ENCODE measurements around the gene SLC12A7. TPM values are rescaled to one million over a fixed set of nuclear protein-coding genes. Genes with fewer than 3 reads are reported as not detected.

SLC12A7 gene
- total and polyA plus RNA-seq, 7 experiments from 2014 or later = 6.4 to 101 (median 61.9) TPM

DNA sequence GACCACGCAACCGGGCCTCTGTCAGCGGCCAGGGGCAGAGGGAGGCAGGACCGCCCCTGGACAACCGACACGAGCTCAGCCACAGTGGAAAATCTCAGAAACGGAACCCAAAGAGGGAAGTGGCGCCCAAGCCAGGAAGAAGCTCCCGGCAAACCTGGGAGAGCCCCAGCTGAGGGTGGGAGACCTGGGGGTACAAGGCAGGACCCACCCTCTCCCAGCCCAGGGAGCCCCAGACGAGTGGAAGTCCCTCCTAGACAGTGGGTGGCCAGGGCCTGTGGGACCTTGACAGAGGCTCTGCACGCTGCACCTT is 3.0 kb downstream of the SLC12A7 start:
- Histone ChIP-seq H3K27me3 (ENCODE audit: control insufficient read depth in 2 of 2, insufficient read depth in 2 of 2, low read length in 2 of 2) (no peaks in the 10 kb centered on the region), H3K9me3 (ENCODE audit: control insufficient read depth in 2 of 3, low read length in 3 of 3) (no peaks in the 10 kb centered on the region), H3K4me1 (ENCODE audit: control insufficient read depth in 2 of 2, insufficient read depth in 2 of 2, low read length in 2 of 2) (peaks cover 27 to 56% of the 10 kb centered on the region in 2 donors), H3K36me3 (ENCODE audit: control insufficient read depth in 2 of 3, insufficient read depth in 3 of 3, low read length in 3 of 3) (peaks cover 0 to 7% (median 0%) of the 10 kb centered on the region in 3 experiments), H3K27ac (ENCODE audit: low read depth, low read length) (no peak overlapping the region), H3K4me3 (ENCODE audit: low read length) (no peak overlapping the region)
- DNase-seq (no peak), ATAC-seq (no peak)
- CTCF ChIA-PET = no interaction called here
- POLR2A ChIA-PET = interaction anchor here (0.6 kb wide), 1 partner anchor 234 kb away, joined by 3 read pairs; no protein-coding TSS in a partner anchor
- H3K4me3 Mint-ChIP-seq = peak overlapping the region in 8 of 10 donors; percentile 53 to 91 (median 82)
- H3K27me3 Mint-ChIP-seq = no peaks in the 10 kb centered on the region
- peaks cover 0 to 18% (median 0%) of the 10 kb centered on the region in 5 donors for H3K36me3 Mint-ChIP-seq
- H3K9me3 Mint-ChIP-seq = peaks cover 0 to 4% (median 0%) of the 10 kb centered on the region in 11 donors
- H3K27ac Mint-ChIP-seq = peak overlapping the region in 5 of 9 donors; percentile 70 to 100 (median 87)
- intact Hi-C loops (cut with micrococcal nuclease) = loop anchor here (5.0 to 10.0 kb wide), 4 partner anchors 54 to 494 kb away; partner anchors contain the start of genes CEP72 (in 1 of the 2) and ZDHHC11B (in 1 of the 2)
- peaks cover 39 to 65% (median 53%) of the 10 kb centered on the region in 7 donors for H3K4me1 Mint-ChIP-seq

GRCh38 chr5:1108023-1108864 is 3.6 kb downstream of the SLC12A7 start:
- H3K9me3 Mint-ChIP-seq = peaks cover 0 to 5% (median 0%) of the 10 kb centered on the region in 11 donors
- ChIA-PET CTCF (no interaction called here), POLR2A (interaction anchor here (0.6 kb wide), 1 partner anchor 235 kb away, joined by 3 read pairs; no protein-coding TSS in a partner anchor)
- peak overlapping the region; percentile 85 to 100 (median 97) for H3K27ac Mint-ChIP-seq
- Histone ChIP-seq H3K27ac (ENCODE audit: low read depth, low read length) (peak overlapping the region; percentile 89), H3K4me3 (ENCODE audit: low read length) (no peak overlapping the region), H3K9me3 (ENCODE audit: control insufficient read depth in 2 of 3, low read length in 3 of 3) (no peaks in the 10 kb centered on the region), H3K4me1 (ENCODE audit: control insufficient read depth in 2 of 2, insufficient read depth in 2 of 2, low read length in 2 of 2) (peaks cover 32 to 62% of the 10 kb centered on the region in 2 donors), H3K27me3 (ENCODE audit: control insufficient read depth in 2 of 2, insufficient read depth in 2 of 2, low read length in 2 of 2) (no peaks in the 10 kb centered on the region), H3K36me3 (ENCODE audit: control insufficient read depth in 2 of 3, insufficient read depth in 3 of 3, low read length in 3 of 3) (peaks cover 0 to 7% (median 0%) of the 10 kb centered on the region in 3 experiments)
- H3K27me3 Mint-ChIP-seq = no peaks in the 10 kb centered on the region
- intact Hi-C loops (cut with micrococcal nuclease) = loop anchor here (5.0 to 10.0 kb wide), 4 partner anchors 53 to 493 kb away; partner anchors contain the start of genes CEP72 (in 1 of the 2) and ZDHHC11B (in 1 of the 2)
- peaks cover 0 to 21% (median 0%) of the 10 kb centered on the region in 5 donors for H3K36me3 Mint-ChIP-seq
- no peak for DNase-seq
- H3K4me1 Mint-ChIP-seq = peaks cover 45 to 71% (median 59%) of the 10 kb centered on the region in 7 donors
- ATAC-seq = no peak
- H3K4me3 Mint-ChIP-seq = peak overlapping the region; percentile 53 to 91 (median 78)

- no peak for ATAC-seq
- H3K9me3 ChIP-seq (ENCODE audit: control insufficient read depth in 2 of 3, low read length in 3 of 3) = no peaks in the 10 kb centered on the region
- Mint-ChIP-seq H3K9me3 (peaks cover 0 to 5% (median 0%) of the 10 kb centered on the region in 11 donors), H3K27me3 (no peaks in the 10 kb centered on the region), H3K27ac (peak overlapping the region; percentile 85 to 100 (median 97)), H3K4me3 (peak overlapping the region; percentile 70 to 94 (median 84)), H3K4me1 (peaks cover 48 to 75% (median 61%) of the 10 kb centered on the region in 7 donors), H3K36me3 (peaks cover 0 to 23% (median 0%) of the 10 kb centered on the region in 5 donors)
- H3K4me1 ChIP-seq (ENCODE audit: control insufficient read depth in 2 of 2, insufficient read depth in 2 of 2, low read length in 2 of 2) = peaks cover 32 to 69% of the 10 kb centered on the region in 2 donors
- intact Hi-C loops (cut with micrococcal nuclease) = loop anchor here (1.0 to 10.0 kb wide), 6 partner anchors 33 to 693 kb away; partner anchors contain the start of genes CEP72 (in 1 of the 2), NDUFS6 (in 1 of the 2) and ZDHHC11B (in 1 of the 2)
- H3K36me3 ChIP-seq (ENCODE audit: control insufficient read depth in 2 of 3, insufficient read depth in 3 of 3, low read length in 3 of 3) = peaks cover 0 to 7% (median 0%) of the 10 kb centered on the region in 3 experiments
- peak overlapping the region; percentile 89 for H3K27ac ChIP-seq (ENCODE audit: low read depth, low read length)
- ChIA-PET POLR2A (interaction anchor here (0.7 kb wide), 1 partner anchor 17 kb away, joined by 3 read pairs; no protein-coding TSS in a partner anchor), CTCF (no interaction called here)
- H3K27me3 ChIP-seq (ENCODE audit: control insufficient read depth in 2 of 2, insufficient read depth in 2 of 2, low read length in 2 of 2) = no peaks in the 10 kb centered on the region
- DNase-seq = peak in 1 of 9 donors; percentile 19
- H3K4me3 ChIP-seq (ENCODE audit: low read length) = no peak overlapping the region
Observed at GRCh38 chr5:1107167-1108022, 4.5 kb downstream of the SLC12A7 start.

- Mint-ChIP-seq H3K9me3 (peaks cover 0 to 5% (median 0%) of the 10 kb centered on the region in 11 donors), H3K27me3 (no peaks in the 10 kb centered on the region), H3K27ac (peak overlapping the region; percentile 85 to 100 (median 97)), H3K36me3 (peaks cover 0 to 23% (median 0%) of the 10 kb centered on the region in 5 donors), H3K4me1 (peaks cover 48 to 83% (median 68%) of the 10 kb centered on the region in 7 donors), H3K4me3 (peak overlapping the region; percentile 83 to 94 (median 88))
- H3K36me3 ChIP-seq (ENCODE audit: control insufficient read depth in 2 of 3, insufficient read depth in 3 of 3, low read length in 3 of 3) = peaks cover 0 to 7% (median 0%) of the 10 kb centered on the region in 3 experiments
- CTCF ChIA-PET = interaction anchor here (1.0 kb wide), 1 partner anchor 209 kb away, joined by 9 read pairs; no protein-coding TSS in a partner anchor
- no peaks in the 10 kb centered on the region for H3K27me3 ChIP-seq (ENCODE audit: control insufficient read depth in 2 of 2, insufficient read depth in 2 of 2, low read length in 2 of 2)
- POLR2A ChIA-PET = interaction anchor here (0.7 to 1.1 kb wide), 2 partner anchors 16 to 19 kb away, joined by 3 read pairs; no protein-coding TSS in a partner anchor
- H3K4me1 ChIP-seq (ENCODE audit: control insufficient read depth in 2 of 2, insufficient read depth in 2 of 2, low read length in 2 of 2) = peaks cover 38 to 77% of the 10 kb centered on the region in 2 donors
- intact Hi-C loops (cut with micrococcal nuclease) = loop anchor here (1.0 to 10.0 kb wide), 6 partner anchors 34 to 694 kb away; partner anchors contain the start of genes CEP72 (in 1 of the 2), NDUFS6 (in 1 of the 2) and ZDHHC11B (in 1 of the 2)
- H3K27ac ChIP-seq (ENCODE audit: low read depth, low read length) = peak overlapping the region; percentile 89
- peak; percentile 2 for ATAC-seq
- no peaks in the 10 kb centered on the region for H3K9me3 ChIP-seq (ENCODE audit: control insufficient read depth in 2 of 3, low read length in 3 of 3)
- DNase-seq = peak in 7 of 9 donors; percentile 30 to 46 (median 35)
- H3K4me3 ChIP-seq (ENCODE audit: low read length) = no peak overlapping the region
Observed at GRCh38 chr5:1106385-1107166, 5.3 kb downstream of the SLC12A7 start.

DNA sequence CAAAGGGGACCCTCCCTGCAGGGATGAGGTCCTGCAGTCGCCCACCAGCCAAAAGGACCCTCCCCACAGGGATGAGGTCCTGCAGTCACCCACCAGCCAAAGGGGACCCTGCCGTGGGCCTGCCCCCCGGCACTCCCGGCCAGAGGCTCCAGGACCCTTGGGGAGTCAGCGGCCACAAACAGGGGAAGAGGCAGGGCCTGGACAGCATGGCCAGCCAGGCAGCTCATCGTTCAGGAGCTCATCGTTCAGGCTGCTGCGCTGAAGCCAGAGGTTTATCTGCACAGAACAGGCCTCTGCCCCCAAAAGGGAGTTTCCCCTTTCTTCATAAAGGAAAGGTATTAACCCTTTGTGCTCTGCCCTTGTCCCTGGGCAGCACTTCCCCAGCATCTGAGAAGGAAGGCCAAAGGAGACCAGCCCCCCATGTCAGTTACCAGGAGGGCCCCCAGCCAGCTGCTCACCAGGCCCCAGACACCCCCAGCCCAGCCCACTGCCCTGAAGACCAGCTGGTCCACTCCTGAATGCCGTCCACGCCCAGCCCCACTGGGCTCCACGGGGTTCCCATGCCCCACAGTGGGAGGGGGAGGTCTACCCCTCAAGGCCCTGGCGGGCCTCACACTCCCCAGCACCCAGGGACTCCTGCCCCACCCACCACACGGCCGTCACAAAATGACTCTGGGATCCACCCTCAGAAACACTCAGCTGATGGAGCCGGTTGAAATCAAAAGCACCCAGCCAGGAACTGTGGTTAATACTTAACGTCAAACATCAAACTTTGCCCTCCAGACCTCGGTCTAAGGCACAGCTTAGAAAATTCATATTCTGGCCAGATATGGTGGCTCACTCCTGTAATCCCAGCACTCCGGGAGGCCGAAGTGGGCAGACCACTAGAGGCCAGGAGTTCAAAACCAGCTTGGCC is 6.3 kb downstream of the SLC12A7 start:
- no peaks in the 10 kb centered on the region for H3K27me3 Mint-ChIP-seq

More for the DNA sequence above, 6.3 kb downstream of the SLC12A7 start:
- DNase-seq (peak; percentile 50 to 86 (median 83)), ATAC-seq (peak; percentile 82)
- Histone ChIP-seq H3K36me3 (ENCODE audit: control insufficient read depth in 2 of 3, insufficient read depth in 3 of 3, low read length in 3 of 3) (peaks cover 0 to 7% (median 0%) of the 10 kb centered on the region in 3 experiments), H3K4me3 (ENCODE audit: low read length) (peak overlapping the region; percentile 77), H3K9me3 (ENCODE audit: control insufficient read depth in 2 of 3, low read length in 3 of 3) (no peaks in the 10 kb centered on the region), H3K4me1 (ENCODE audit: control insufficient read depth in 2 of 2, insufficient read depth in 2 of 2, low read length in 2 of 2) (peaks cover 37 to 79% of the 10 kb centered on the region in 2 donors), H3K27ac (ENCODE audit: low read depth, low read length) (peak overlapping the region; percentile 89), H3K27me3 (ENCODE audit: control insufficient read depth in 2 of 2, insufficient read depth in 2 of 2, low read length in 2 of 2) (no peaks in the 10 kb centered on the region)
- Mint-ChIP-seq H3K27ac (peak overlapping the region; percentile 85 to 100 (median 97)), H3K4me3 (peak overlapping the region; percentile 77 to 94 (median 88)), H3K9me3 (peaks cover 0 to 5% (median 0%) of the 10 kb centered on the region in 11 donors), H3K4me1 (peaks cover 48 to 90% (median 69%) of the 10 kb centered on the region in 7 donors), H3K36me3 (peaks cover 0 to 23% (median 0%) of the 10 kb centered on the region in 5 donors)
- POLR2A ChIA-PET = interaction anchor here (0.5 to 1.3 kb wide), 8 partner anchors 12 to 281 kb away, joined by 3 to 5 read pairs (median 4); no protein-coding TSS in a partner anchor
- intact Hi-C loops (cut with micrococcal nuclease) = loop anchor here (1.0 to 10.0 kb wide), 6 partner anchors 35 to 695 kb away; partner anchors contain the start of genes CEP72 (in 1 of the 2), NDUFS6 (in 1 of the 2) and ZDHHC11B (in 1 of the 2)
- CTCF ChIA-PET = interaction anchor here (1.0 to 1.2 kb wide), 2 partner anchors 35 to 210 kb away, joined by 5 to 9 read pairs; no protein-coding TSS in a partner anchor
